ENCODE results near the gene TIGD6.

The TIGD6 gene

GRCh38 chr5:150026682-150027172, 26.3 kb upstream of the TIGD6 start:
- no peak overlapping the region for H3K4me3 ChIP-seq (ENCODE audit: low read length)
- TF ChIP-seq CTCF (conservative IDR thresholded peaks at IDR 0.05; ENCODE audit: low read depth, low read length): no peak
- DNase-seq (ENCODE audit: low read depth): no peak

GRCh38 chr5:150024346-150024984, 24.0 kb upstream of the TIGD6 start:
- no peak for DNase-seq (ENCODE audit: low read depth)
- H3K4me3 ChIP-seq (ENCODE audit: low read length): no peak overlapping the region
- TF ChIP-seq CTCF (conservative IDR thresholded peaks at IDR 0.05; ENCODE audit: low read depth, low read length): no peak

GRCh38 chr5:150023136-150023535, 22.7 kb upstream of the TIGD6 start:
- DNase-seq (ENCODE audit: low read depth): no peak
- H3K4me3 ChIP-seq (ENCODE audit: low read length): no peak overlapping the region
- no peak for TF ChIP-seq CTCF (conservative IDR thresholded peaks at IDR 0.05; ENCODE audit: low read depth, low read length)

- no peak overlapping the region for H3K4me3 ChIP-seq (ENCODE audit: low read length)
- no peak for TF ChIP-seq CTCF (conservative IDR thresholded peaks at IDR 0.05; ENCODE audit: low read depth, low read length)
- no peak for DNase-seq (ENCODE audit: low read depth)
These were observed 22.2 kb upstream of the TIGD6 start for GRCh38 chr5:150022681-150023080.

- TF ChIP-seq CTCF (conservative IDR thresholded peaks at IDR 0.05; ENCODE audit: low read depth, low read length): no peak
- DNase-seq (ENCODE audit: low read depth): peak; percentile 94
- H3K4me3 ChIP-seq (ENCODE audit: low read length): peak overlapping the region; percentile 6
These were observed 21.7 kb upstream of the TIGD6 start for GRCh38 chr5:150022158-150022531.

GRCh38 chr5:150021491-150022157, 21.2 kb upstream of the TIGD6 start:
- TF ChIP-seq CTCF (conservative IDR thresholded peaks at IDR 0.05; ENCODE audit: low read depth, low read length): no peak
- peak overlapping the region; percentile 6 for H3K4me3 ChIP-seq (ENCODE audit: low read length)
- DNase-seq (ENCODE audit: low read depth): peak; percentile 71

- DNase-seq (ENCODE audit: low read depth): no peak
- no peak for TF ChIP-seq CTCF (conservative IDR thresholded peaks at IDR 0.05; ENCODE audit: low read depth, low read length)
- no peak overlapping the region for H3K4me3 ChIP-seq (ENCODE audit: low read length)
These were observed 19.8 kb upstream of the TIGD6 start for GRCh38 chr5:150020249-150020648.

Measured in retinal pigment epithelial cell (primary cell).